H1 (cell line): Measurements from ENCODE around the gene COQ8A. TPM values are rescaled to one million over a fixed set of nuclear protein-coding genes. Genes with fewer than 3 reads are reported as not detected.

ENCODE experiments used
- CTCF ChIA-PET: fragments of 300-600 bp; sonication (Branson Sonifier 250); formaldehyde crosslinking; loops from one replicate; lab custom pipeline; 2021; ENCODE audit not compliant: partially characterized antibody; lab: Charles Lee
- POLR2A ChIA-PET: fragments of 300-600 bp; sonication (Branson Sonifier 250); formaldehyde crosslinking; loops from one replicate; lab custom pipeline; 2021; ENCODE audit warnings: inconsistent platforms; ENCODE audit not compliant: partially characterized antibody; lab: Charles Lee
- DNase-seq, 2 experiments: peaks; one replicate each; pipeline versions ENCODE4 v3.0.0 to v3.0.0-alpha.2; 2010 to 2022; ENCODE audit warnings: low spot score in 2 of 2, low read depth in 1 of 2, mixed read lengths in 1 of 2
- FAIRE-seq: peaks from 2 replicates; lab custom pipeline; 2011; peaks lifted over from hg19 to GRCh38; lab: Jason Lieb, UNC
- H2AFZ ChIP-seq: 2 replicates; pipeline ENCODE4 v1.8.1; 2012; ENCODE audit warnings: low read length, inconsistent platforms
- H2AK5ac ChIP-seq: 2 replicates; pipeline ENCODE4 v1.6.1; 2013; ENCODE audit warnings: low read depth, low read length
- H2BK120ac ChIP-seq: replicated peaks from 2 replicates; pipeline ENCODE3; 2013; ENCODE audit warnings: low read depth, low read length, inconsistent platforms
- H2BK12ac ChIP-seq: 2 replicates; pipeline ENCODE4 v1.6.1; 2013; ENCODE audit warnings: low read depth, low read length
- H2BK15ac ChIP-seq: 2 replicates; pipeline ENCODE4 v1.6.1; 2013; ENCODE audit warnings: low read length
- H2BK20ac ChIP-seq: 2 replicates; pipeline ENCODE4 v1.6.1; 2013; ENCODE audit warnings: low read length
- H2BK5ac ChIP-seq: 2 replicates; pipeline ENCODE4 v1.6.1; 2013; ENCODE audit warnings: low read depth, low read length
- H3K14ac ChIP-seq: 2 replicates; pipeline ENCODE4 v1.6.1; 2013; ENCODE audit warnings: inconsistent platforms; ENCODE audit not compliant: insufficient read length
- H3K18ac ChIP-seq: 2 replicates; pipeline ENCODE4 v1.6.1; 2013; ENCODE audit warnings: low read length; ENCODE audit errors: extremely low read depth
- H3K23ac ChIP-seq: 2 replicates; pipeline ENCODE4 v1.6.1; 2013; ENCODE audit warnings: inconsistent platforms; ENCODE audit not compliant: insufficient read length
- H3K23me2 ChIP-seq: 2 replicates; pipeline ENCODE4 v1.6.1; 2013; ENCODE audit warnings: low read depth, low read length
- H3K27ac ChIP-seq: 2 replicates; pipeline ENCODE4 v1.6.1; 2011; ENCODE audit warnings: low read depth, low read length, inconsistent platforms
- H3K27me3 ChIP-seq, 4 experiments: replicated peaks in 1 of 4; 1 replicate in 1 of 4; 2 replicates in 3 of 4; pipeline versions ENCODE4 v1.6.1 to v1.8.1; 2011 to 2013; ENCODE audit warnings: low read length in 3 of 4, mild to moderate bottlenecking in 3 of 4, inconsistent platforms in 2 of 4, mixed read lengths in 2 of 4, moderate library complexity in 1 of 4; ENCODE audit not compliant: control insufficient read depth in 3 of 4, insufficient read depth in 3 of 4; ENCODE audit errors: extremely low read depth in 1 of 4
- H3K36me3 ChIP-seq, 4 experiments: 2 replicates each; pipeline versions ENCODE4 v1.6.1 to v1.8.1; 2011 to 2013; ENCODE audit warnings: mild to moderate bottlenecking in 4 of 4, low read length in 3 of 4, moderate library complexity in 2 of 4, control low read depth in 1 of 4, inconsistent platforms in 1 of 4; ENCODE audit not compliant: insufficient read depth in 4 of 4, control insufficient read depth in 2 of 4
- H3K4ac ChIP-seq: replicated peaks from 2 replicates; pipeline ENCODE3; 2013; ENCODE audit warnings: low read length, low read depth, mixed read lengths, inconsistent platforms; ENCODE audit not compliant: insufficient read length
- H3K4me1 ChIP-seq, 4 experiments: replicated peaks in 1 of 4; 1 replicate in 1 of 4; 2 replicates in 3 of 4; pipeline versions ENCODE4 v1.6.1 to v1.8.1; 2011 to 2013; ENCODE audit warnings: low read length in 3 of 4, inconsistent platforms in 2 of 4, mixed read lengths in 1 of 4; ENCODE audit not compliant: insufficient read depth in 4 of 4, control insufficient read depth in 3 of 4
- H3K4me2 ChIP-seq, 2 experiments: 2 replicates each; pipeline versions ENCODE4 v1.6.1 to v1.8.1; 2011 to 2013; ENCODE audit warnings: low read depth in 2 of 2, low read length in 2 of 2, control low read depth in 1 of 2, inconsistent platforms in 1 of 2, mild to moderate bottlenecking in 1 of 2; ENCODE audit not compliant: insufficient read depth in 1 of 2
- H3K4me3 ChIP-seq, 4 experiments: fragments of 200-600, 300-600 bp in 1 of 4; sonication (generic), shearing (Covaris generic), sonication (Bioruptor Twin) in 1 of 4; 2 replicates each; pipeline versions ENCODE4 v1.5.1 to v1.8.1; 2011 to 2016; ENCODE audit warnings: low read length in 4 of 4, low read depth in 3 of 4, control low read depth in 2 of 4, inconsistent platforms in 2 of 4, mild to moderate bottlenecking in 2 of 4, mixed read lengths in 1 of 4, moderate library complexity in 1 of 4; ENCODE audit not compliant: insufficient read depth in 2 of 4; ENCODE audit errors: extremely low read depth in 1 of 4
- H3K56ac ChIP-seq: replicated peaks from 2 replicates; pipeline ENCODE3; 2013; ENCODE audit warnings: low read depth, mild to moderate bottlenecking, mixed read lengths, low read length, inconsistent platforms; ENCODE audit not compliant: insufficient read length
- H3K79me1 ChIP-seq: 2 replicates; pipeline ENCODE4 v1.6.1; 2013; ENCODE audit warnings: low read depth, low read length, control low read depth
- H3K79me2 ChIP-seq, 2 experiments: 2 replicates each; pipeline versions ENCODE4 v1.6.1 to v1.8.1; 2012 to 2013; ENCODE audit warnings: low read length in 2 of 2, mild to moderate bottlenecking in 2 of 2, inconsistent platforms in 1 of 2; ENCODE audit not compliant: insufficient read depth in 2 of 2, control insufficient read depth in 1 of 2
- H3K9ac ChIP-seq, 4 experiments: replicated peaks in 1 of 4; 1 replicate in 1 of 4; 2 replicates in 3 of 4; pipeline versions ENCODE4 v1.6.1 to v1.8.1; 2011 to 2013; ENCODE audit warnings: low read depth in 3 of 4, low read length in 3 of 4, control low read depth in 2 of 4, mild to moderate bottlenecking in 2 of 4, moderate library complexity in 2 of 4, inconsistent platforms in 1 of 4; ENCODE audit errors: extremely low read depth in 1 of 4
- H3K9me3 ChIP-seq, 2 experiments: 2 replicates each; pipeline versions ENCODE4 v1.6.1 to v1.8.1; 2012 to 2013; ENCODE audit warnings: mild to moderate bottlenecking in 2 of 2, moderate library complexity in 2 of 2, control low read depth in 1 of 2, inconsistent platforms in 1 of 2, low read depth in 1 of 2, low read length in 1 of 2, mixed read lengths in 1 of 2; ENCODE audit not compliant: insufficient read depth in 2 of 2
- H4K20me1 ChIP-seq, 2 experiments: replicated peaks in 1 of 2; 2 replicates each; pipeline versions ENCODE3 to v1.8.1; 2011 to 2013; ENCODE audit warnings: inconsistent platforms in 2 of 2, low read length in 2 of 2, mild to moderate bottlenecking in 1 of 2; ENCODE audit not compliant: insufficient read depth in 2 of 2, control insufficient read depth in 1 of 2
- H4K5ac ChIP-seq: 2 replicates; pipeline ENCODE4 v1.6.1; 2013; ENCODE audit warnings: low read length, low read depth, mixed read lengths, inconsistent platforms; ENCODE audit not compliant: insufficient read length
- H4K8ac ChIP-seq: 2 replicates; pipeline ENCODE4 v1.8.0; 2013; ENCODE audit warnings: mild to moderate bottlenecking, moderate library complexity, low read length, inconsistent platforms; ENCODE audit not compliant: insufficient read depth; ENCODE audit errors: extremely low read depth
- H4K91ac ChIP-seq: replicated peaks from 2 replicates; pipeline ENCODE3; 2013; ENCODE audit warnings: low read length, mixed read lengths, inconsistent platforms; ENCODE audit not compliant: insufficient read length
- ASH2L ChIP-seq: fragments of 200-600, 300-600 bp; sonication (generic); IDR thresholded peaks from one replicate; pipeline ENCODE4 v1.7.1; 2017; ENCODE audit warnings: low read length
- ATF2 ChIP-seq: IDR thresholded peaks from 2 replicates; pipeline ENCODE4 v1.6.1; 2012; ENCODE audit warnings: low read length, inconsistent platforms
- CHD1 ChIP-seq: IDR thresholded peaks from 2 replicates; pipeline ENCODE4 v1.6.1; 2012; ENCODE audit warnings: low read depth, low read length, improper control_type of control experiment
- CHD2 ChIP-seq: IDR thresholded peaks from 2 replicates; pipeline ENCODE4 v1.6.1; 2012; ENCODE audit warnings: low read length, improper control_type of control experiment
- KDM1A ChIP-seq: fragments of 200-600, 300-600 bp; sonication (generic); IDR thresholded peaks from 2 replicates; pipeline ENCODE4 v1.7.1; 2016; ENCODE audit warnings: mild to moderate bottlenecking, low read length, borderline replicate concordance
- PHF8 ChIP-seq: fragments of 200-600 bp; sonication (generic); conservative IDR thresholded peaks from 2 replicates; pipeline ENCODE4 v1.7.1; 2012; ENCODE audit warnings: low read depth, mild to moderate bottlenecking, inconsistent platforms, low read length, moderate library complexity
- POLR2AphosphoS5 ChIP-seq: IDR thresholded peaks from 2 replicates; pipeline ENCODE4 v1.6.1; 2011; ENCODE audit warnings: low read depth, low read length
- RFX5 ChIP-seq: IDR thresholded peaks from 2 replicates; pipeline ENCODE4 v1.6.1; 2011; ENCODE audit warnings: low read depth, low read length, improper control_type of control experiment, borderline replicate concordance
- RXRA ChIP-seq: IDR thresholded peaks from 2 replicates; pipeline ENCODE4 v1.6.1; 2011; ENCODE audit warnings: low read depth, mild to moderate bottlenecking, low read length, moderate library complexity; ENCODE audit not compliant: insufficient read depth
- SP4 ChIP-seq: IDR thresholded peaks from 2 replicates; pipeline ENCODE4 v1.6.1; 2012; ENCODE audit warnings: low read length, inconsistent platforms
- SRF ChIP-seq: IDR thresholded peaks from 2 replicates; pipeline ENCODE4 v1.6.1; 2011; ENCODE audit warnings: mild to moderate bottlenecking, low read depth, low read length, moderate library complexity
- ZNF274 ChIP-seq: IDR thresholded peaks from 2 replicates; pipeline ENCODE4 v1.7.0; 2012; ENCODE audit warnings: low read length, borderline replicate concordance; ENCODE audit errors: extremely low read depth
- WGBS, 2 experiments: shearing (Covaris generic) in 1 of 2; methylation state at CpG; one replicate each; pipeline versions ENCODE4 v1.1.6 to v1.1.7; 2013 to 2015; ENCODE audit warnings: low lambda C conversion rate in 2 of 2, mixed read lengths in 2 of 2, inconsistent platforms in 1 of 2, low coverage in 1 of 2, missing lambda C conversion rate in 1 of 2; ENCODE audit not compliant: insufficient replicate concordance in 2 of 2, insufficient coverage in 1 of 2, insufficient read length in 1 of 2; ENCODE audit errors: extremely low coverage in 1 of 2, missing lambda C conversion rate in 1 of 2; 5-methylcytosine and 5-hydroxymethylcytosine counted together
- polyA plus RNA-seq, 7 experiments: library from polyadenylated mRNA; depleted of rRNA in 3 of 7; stranded (reverse) in 5 of 7; unstranded in 2 of 7; fragments of >200 nt in 5 of 7; fragments of 200-250 nt in 2 of 7; gene quantifications; 1 replicate in 5 of 7; 2 replicates in 1 of 7; 4 replicates in 1 of 7; pipeline versions ENCODE4 v1.2.1 to v1.2.3, GENCODE V29; 2011 to 2013; ENCODE audit warnings: missing spikeins in 2 of 7, mixed read lengths in 2 of 7
- total RNA-seq: library from RNA; stranded (reverse); fragmentation: NEBNext Ultra II Directional; extraction: Animal tissue kit (Norgen Biotek cat#: 25700); gene quantifications from 2 replicates; pipeline ENCODE4 v1.2.1, GENCODE V29; 2021

Gene COQ8A
- total and polyA plus RNA-seq, 2 of the 8 experiments (the other 6 are each of a cell fraction or from before 2014, with no cell fraction given) = 28.5 to 38.9 TPM

- Histone ChIP-seq H3K36me3 (peaks cover 0 to 9% (median 5%) of the 10 kb centered on the region in 4 experiments; a peak in 5 of 8 replicates), H2BK20ac (no peak overlapping the region), H2BK120ac (no peak overlapping the region), H2AK5ac (no peak overlapping the region), H3K27ac (no peak overlapping the region), H4K5ac (no peak overlapping the region)
- WGBS, 2 experiments = 84% methylated on average over 10 of the region's 10 CpGs; no CpG with 5 or more reads in 1 of the 2 experiments
- CTCF ChIA-PET = interaction anchor here (0.6 kb wide), 2 partner anchors 151 to 444 kb away, joined by 3 read pairs; no protein-coding TSS in a partner anchor
- TF ChIP-seq KDM1A (no peak), PHF8 (no peak), POLR2AphosphoS5 (no peak), SP4 (no peak), SRF (no peak), CHD2 (no peak), ATF2 (no peak), ASH2L (no peak), CHD1 (no peak), ZNF274 (no peak), RXRA (no peak), RFX5 (no peak)
- TF ChIP-seq, all 59 proteins: peak for 0
- no peak overlapping the region for H3K18ac ChIP-seq
- H4K8ac ChIP-seq = peak overlapping the region; percentile 64; the same call in 1 of the 2 replicates
- no peak overlapping the region for H3K4me3 ChIP-seq
- DNase-seq (no peak), FAIRE-seq (no peak)
- no peak overlapping the region for H2AFZ ChIP-seq
- H3K79me2 ChIP-seq = no peaks in the 10 kb centered on the region
- no peaks in the 10 kb centered on the region for H3K79me1 ChIP-seq
- H2BK5ac ChIP-seq = no peak overlapping the region
- no peak overlapping the region for H4K91ac ChIP-seq
- no peak overlapping the region for H3K4ac ChIP-seq
- H2BK12ac ChIP-seq = no peak overlapping the region
- H3K9ac ChIP-seq = no peak overlapping the region
- no peak overlapping the region for H3K14ac ChIP-seq
- POLR2A ChIA-PET = interaction anchor here (1.1 to 1.6 kb wide), 3 partner anchors 9 to 25 kb away, joined by 3 to 4 read pairs (median 3); no protein-coding TSS in a partner anchor
- peaks cover 4 to 22% (median 10%) of the 10 kb centered on the region in 4 experiments for H3K4me1 ChIP-seq
- H3K23ac ChIP-seq = no peak overlapping the region
- H3K56ac ChIP-seq = no peak overlapping the region
- H3K23me2 ChIP-seq = no peaks in the 10 kb centered on the region
- H3K27me3 ChIP-seq = no peaks in the 10 kb centered on the region
- no peak overlapping the region for H3K4me2 ChIP-seq
- H3K9me3 ChIP-seq = no peaks in the 10 kb centered on the region
- no peak overlapping the region for H2BK15ac ChIP-seq
- H4K20me1 ChIP-seq = peaks cover 0 to 2% of the 10 kb centered on the region in 2 experiments
Measured at GRCh38 chr1:226990133-226990716, 50.1 kb downstream of the COQ8A start.
